ENCODE results near the gene EGR2. TPM values are rescaled to one million over a fixed set of nuclear protein-coding genes. Genes with fewer than 3 reads are reported as not detected.

EGR2 gene
- total RNA-seq, 6 experiments from 2014 or later, result 0.17 to 1.3 (median 0.99) TPM; not detected in 2

GRCh38 chr10:62851442-62851841, 35.3 kb upstream of the EGR2 start:
- intact Hi-C loops (cut with DNase I), result no loop called here
- 31% methylated on average over 2 of the region's 2 CpGs for WGBS (ENCODE audit: insufficient coverage, low coverage, low lambda C conversion rate, missing lambda C conversion rate)
- H3K36me3 ChIP-seq, result no peaks in the 10 kb centered on the region

GRCh38 chr10:62850646-62851045, 34.5 kb upstream of the EGR2 start:
- no peak overlapping the region for H3K4me3 ChIP-seq
- TF ChIP-seq CTCF (IDR thresholded peaks at IDR 0.05) (no peak), POLR2A (IDR thresholded peaks at IDR 0.05) (no peak)
- no peak overlapping the region for H3K27ac ChIP-seq
- H3K27me3 ChIP-seq, result no peaks in the 10 kb centered on the region
- intact Hi-C loops (cut with DNase I), result no loop called here
- ATAC-seq (no peak), DNase-seq (no peak)
- 51% methylated on average over 3 of the region's 3 CpGs for WGBS (ENCODE audit: insufficient coverage, low coverage, low lambda C conversion rate, missing lambda C conversion rate)
- H3K4me1 ChIP-seq, result no peaks in the 10 kb centered on the region
- no peaks in the 10 kb centered on the region for H3K36me3 ChIP-seq
- H3K9me3 ChIP-seq, result no peaks in the 10 kb centered on the region

More at GRCh38 chr10:62851442-62851841, 35.3 kb upstream of the EGR2 start:
- H3K27me3 ChIP-seq, result no peaks in the 10 kb centered on the region
- no peak overlapping the region for H3K4me3 ChIP-seq
- ATAC-seq (no peak), DNase-seq (no peak)
- H3K4me1 ChIP-seq, result no peaks in the 10 kb centered on the region
- TF ChIP-seq CTCF (IDR thresholded peaks at IDR 0.05), result peak in 1 of 4 donors; percentile 20
- no peak for TF ChIP-seq POLR2A (IDR thresholded peaks at IDR 0.05)
- no peak overlapping the region for H3K27ac ChIP-seq
- no peaks in the 10 kb centered on the region for H3K9me3 ChIP-seq

- TF ChIP-seq POLR2A (IDR thresholded peaks at IDR 0.05) (no peak), CTCF (IDR thresholded peaks at IDR 0.05) (no peak)
- DNase-seq (no peak), ATAC-seq (no peak)
- Histone ChIP-seq H3K4me3 (no peak overlapping the region), H3K36me3 (no peaks in the 10 kb centered on the region), H3K4me1 (no peaks in the 10 kb centered on the region), H3K9me3 (no peaks in the 10 kb centered on the region), H3K27ac (no peak overlapping the region), H3K27me3 (no peaks in the 10 kb centered on the region)
- intact Hi-C loops (cut with DNase I), result no loop called here
Observed at GRCh38 chr10:62847433-62847832, 31.3 kb upstream of the EGR2 start.

- H3K4me1 ChIP-seq, result no peaks in the 10 kb centered on the region
- H3K36me3 ChIP-seq, result no peaks in the 10 kb centered on the region
- TF ChIP-seq CTCF (IDR thresholded peaks at IDR 0.05), result no peak
- no peak for TF ChIP-seq POLR2A (IDR thresholded peaks at IDR 0.05)
- 67% methylated on average over 5 of the region's 7 CpGs for WGBS (ENCODE audit: insufficient coverage, low coverage, low lambda C conversion rate, missing lambda C conversion rate)
- no peak overlapping the region for H3K27ac ChIP-seq
- no peak for DNase-seq
- H3K27me3 ChIP-seq, result no peaks in the 10 kb centered on the region
- intact Hi-C loops (cut with DNase I), result no loop called here
- H3K9me3 ChIP-seq, result no peaks in the 10 kb centered on the region
- no peak overlapping the region for H3K4me3 ChIP-seq
- no peak for ATAC-seq
Observed at GRCh38 chr10:62844280-62845011, 28.3 kb upstream of the EGR2 start.
